AG10803 (cell line): Measurements from ENCODE around the gene LIN37.

Source experiments
- DNase-seq: peaks from one replicate; pipeline ENCODE4 v3.0.0; 2010; ENCODE audit warnings: low read depth
- H3K4me3 ChIP-seq: 2 replicates; pipeline ENCODE4 v1.5.1; 2011; ENCODE audit warnings: mild to moderate bottlenecking, low read length, control low read depth
- CTCF ChIP-seq: conservative IDR thresholded peaks from 2 replicates; pipeline ENCODE4 v1.5.1; 2011; ENCODE audit warnings: mild to moderate bottlenecking, low read length, control low read depth, inconsistent platforms

Gene LIN37

GRCh38 chr19:35750167-35750566 lies 1.8 kb downstream of the LIN37 start:
- DNase-seq = no peak
- TF ChIP-seq CTCF = no peak
- H3K4me3 ChIP-seq = no peak overlapping the region

GRCh38 chr19:35751839-35752745 lies 3.7 kb downstream of the LIN37 start:
- no peak for TF ChIP-seq CTCF
- H3K4me3 ChIP-seq = no peak overlapping the region

GRCh38 chr19:35752746-35753350 lies 4.5 kb downstream of the LIN37 start:
- no peak for DNase-seq
- no peak overlapping the region for H3K4me3 ChIP-seq
- TF ChIP-seq CTCF = no peak

More at GRCh38 chr19:35751839-35752745, 3.7 kb downstream of the LIN37 start:
- DNase-seq = no peak

GRCh38 chr19:35753634-35754369 lies 5.4 kb downstream of the LIN37 start:
- no peak for TF ChIP-seq CTCF
- no peak overlapping the region for H3K4me3 ChIP-seq
- no peak for DNase-seq

GRCh38 chr19:35754370-35755130 lies 6.2 kb downstream of the LIN37 start:
- DNase-seq = no peak
- TF ChIP-seq CTCF = no peak
- H3K4me3 ChIP-seq = no peak overlapping the region

- peak overlapping the region; percentile 65 for H3K4me3 ChIP-seq
- TF ChIP-seq CTCF = no peak
- DNase-seq = no peak
Observed at GRCh38 chr19:35755131-35755549, 6.8 kb downstream of the LIN37 start.
